Mucosa of descending colon (tissue), 3 donors: Measurements from ENCODE around the gene TAF8. TPM values are rescaled to one million over a fixed set of nuclear protein-coding genes. Genes with fewer than 3 reads are reported as not detected.

Experiments
- ATAC-seq: fragments of 200-7000 bp; cut with Tn5 transposase; one replicate; pipeline ENCODE4 v1.9.1; 2020; ENCODE audit warnings: mild to moderate bottlenecking, moderate library complexity
- DNase-seq, 3 donors: peaks; one replicate each; pipeline ENCODE4 v3.0.0-alpha.2; 2020
- H3K36me3 ChIP-seq: fragments of 200-600 bp; one replicate; pipeline ENCODE4 v1.8.0; 2021; ENCODE audit warnings: low read depth, mild to moderate bottlenecking
- H3K4me1 ChIP-seq: fragments of 200-600 bp; one replicate; pipeline ENCODE4 v1.8.0; 2021; ENCODE audit warnings: low read depth, mild to moderate bottlenecking
- H3K4me3 ChIP-seq: fragments of 200-600 bp; one replicate; pipeline ENCODE4 v1.8.0; 2021; ENCODE audit warnings: mild to moderate bottlenecking
- H3K9me3 ChIP-seq: fragments of 200-600 bp; one replicate; pipeline ENCODE4 v1.8.0; 2021; ENCODE audit warnings: mild to moderate bottlenecking
- CTCF ChIP-seq: fragments of 200-600 bp; IDR thresholded peaks from one replicate; pipeline ENCODE4 v1.8.0; 2022; ENCODE audit warnings: antibody characterized with exemption, mild to moderate bottlenecking
- intact Hi-C, 2 donors: fragments of 100-400 bp; cut with DNase I in 1 of 2; cut with micrococcal nuclease in 1 of 2; formaldehyde crosslinking; loops; one replicate each; pipeline versions ENCODE4 v1.11.0 to v1.11.1; 2022; cut with DNase I, micrococcal nuclease
- total RNA-seq, 3 donors: library from RNA; stranded (reverse); fragmentation: NEBNext Ultra II Directional in 2 of 3; extraction: Animal tissue kit (Norgen Biotek cat#: 25700) in 2 of 3; gene quantifications; one replicate each; pipeline versions ENCODE4 v1.2.1 to v1.2.4, GENCODE V29; 2021 to 2023
- donor health status: DM: no; HTN: no; CAD: no; lungs with moderate emphysema.
- donor health status: DM: no; HTN: no; CAD: no.
- donor health status: DM: no; HTN: yes; CAD: no.

The TAF8 gene
- total RNA-seq, 3 donors from 2014 or later, result 22.1 to 35.2 (median 25.0) TPM

- no peaks in the 10 kb centered on the region for H3K36me3 ChIP-seq
- peaks cover 6% of the 10 kb centered on the region for H3K4me1 ChIP-seq
- intact Hi-C loops, result no loop called here
- TF ChIP-seq CTCF, result no peak
- H3K9me3 ChIP-seq, result no peaks in the 10 kb centered on the region
- no peak overlapping the region for H3K4me3 ChIP-seq
- peak in 2 of 3 donors; percentile 62 for DNase-seq
- peak; percentile 67 for ATAC-seq
Measured at GRCh38 chr6:42093582-42094329, 43.4 kb downstream of the TAF8 start.

- H3K4me1 ChIP-seq, result peaks cover 19% of the 10 kb centered on the region
Measured at GRCh38 chr6:42095094-42095493, 44.8 kb downstream of the TAF8 start.

GRCh38 chr6:42095776-42096541 is 45.6 kb downstream of the TAF8 start:
- Histone ChIP-seq H3K4me3 (no peak overlapping the region), H3K4me1 (peaks cover 26% of the 10 kb centered on the region), H3K36me3 (no peaks in the 10 kb centered on the region), H3K9me3 (no peaks in the 10 kb centered on the region)
- peak in 1 of 3 donors; percentile 13 for DNase-seq
- intact Hi-C loops, result no loop called here
- ATAC-seq, result no peak
- no peak for TF ChIP-seq CTCF

More at GRCh38 chr6:42095094-42095493, 44.8 kb downstream of the TAF8 start:
- H3K4me3 ChIP-seq, result no peak overlapping the region
- no peak for TF ChIP-seq CTCF
- H3K9me3 ChIP-seq, result no peaks in the 10 kb centered on the region
- ATAC-seq (no peak), DNase-seq (no peak)
- no peaks in the 10 kb centered on the region for H3K36me3 ChIP-seq
- intact Hi-C loops, result no loop called here

- intact Hi-C loops, result no loop called here
- peaks cover 55% of the 10 kb centered on the region for H3K4me1 ChIP-seq
Measured at GRCh38 chr6:42099340-42100028, 49.2 kb downstream of the TAF8 start.

More at GRCh38 chr6:42099340-42100028, 49.2 kb downstream of the TAF8 start:
- no peak for TF ChIP-seq CTCF
- Histone ChIP-seq H3K9me3 (no peaks in the 10 kb centered on the region), H3K36me3 (no peaks in the 10 kb centered on the region), H3K4me3 (no peak overlapping the region)
- DNase-seq, result peak; percentile 78 to 88 (median 80)
- peak; percentile 74 for ATAC-seq
